IPS DF 6.9 (cell line): ENCODE results near the gene ISCU.

Experiments
- DNase-seq: peaks from one replicate; pipeline ENCODE4 v3.0.0-alpha.2; 2013; ENCODE audit warnings: low read depth, low spot score
- H3K27ac ChIP-seq: one replicate; pipeline ENCODE4 v1.5.1; 2013; ENCODE audit warnings: low read length, control low read depth
- H3K27me3 ChIP-seq: 2 replicates; pipeline ENCODE4 v1.6.1; 2013; ENCODE audit warnings: mild to moderate bottlenecking, low read length; ENCODE audit not compliant: control insufficient read depth, insufficient read depth
- H3K36me3 ChIP-seq: 2 replicates; pipeline ENCODE4 v1.6.1; 2013; ENCODE audit warnings: low read length; ENCODE audit not compliant: control insufficient read depth, insufficient read depth
- H3K4me1 ChIP-seq: 2 replicates; pipeline ENCODE4 v1.6.1; 2013; ENCODE audit warnings: low read length; ENCODE audit not compliant: control insufficient read depth, insufficient read depth
- H3K4me3 ChIP-seq: 2 replicates; pipeline ENCODE4 v1.5.1; 2013; ENCODE audit warnings: mild to moderate bottlenecking, low read length
- H3K9me3 ChIP-seq: 2 replicates; pipeline ENCODE4 v1.6.1; 2013; ENCODE audit warnings: low read length, inconsistent platforms; ENCODE audit not compliant: control insufficient read depth, insufficient read depth
- WGBS: extraction: QIAGEN DNeasy Blood & Tissue Kit; methylation state at CpG from one replicate; pipeline ENCODE4 v1.1.7; 2013; ENCODE audit warnings: mixed read lengths, missing lambda C conversion rate; ENCODE audit not compliant: insufficient read length, insufficient coverage; 5-methylcytosine and 5-hydroxymethylcytosine counted together

ISCU gene

DNA sequence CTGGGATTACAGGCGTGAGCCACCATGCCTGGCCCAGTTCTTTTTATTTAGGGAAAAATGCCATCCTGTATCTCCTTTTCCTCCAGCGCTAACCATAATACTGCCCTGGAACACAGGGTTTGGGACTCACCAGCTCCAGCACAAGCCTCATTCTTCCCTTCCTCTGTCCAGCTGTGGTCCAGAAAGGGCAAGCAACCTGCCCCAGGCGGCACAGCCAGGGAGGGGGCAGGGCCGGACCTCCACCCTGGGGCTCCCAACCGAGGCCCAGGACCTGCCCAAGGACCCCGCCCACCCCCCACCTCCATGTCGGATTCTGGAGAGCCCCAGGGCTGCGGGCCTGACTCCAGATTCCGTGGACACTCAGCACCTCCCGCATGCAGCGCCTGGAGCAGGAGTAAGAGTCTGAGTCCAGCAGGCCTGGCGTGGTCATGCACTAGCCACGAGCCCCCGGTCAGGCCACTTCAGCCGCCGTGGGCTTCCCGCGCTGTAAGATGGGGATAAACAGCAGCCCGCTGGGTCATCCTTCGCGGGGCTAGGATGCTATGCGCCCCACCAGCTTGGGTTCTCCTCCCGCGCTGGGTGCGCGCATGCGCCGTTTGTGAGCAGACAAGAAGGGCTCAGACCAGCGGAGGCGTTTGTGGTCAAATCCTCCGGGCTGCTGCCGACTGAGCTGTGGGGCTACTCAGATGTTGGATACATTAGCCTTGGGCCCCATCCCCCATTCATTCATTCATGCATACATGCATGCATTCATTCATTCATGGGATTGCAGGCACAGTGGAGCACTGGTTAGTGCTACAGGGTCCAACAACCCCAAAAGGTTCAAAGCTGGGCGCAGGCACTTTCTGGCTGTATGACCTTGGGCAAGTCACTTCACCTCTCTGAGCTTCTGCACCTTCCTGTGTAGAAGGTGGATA lies 19.2 kb downstream of the ISCU start:
- Histone ChIP-seq H3K27ac (no peak overlapping the region), H3K36me3 (no peaks in the 10 kb centered on the region), H3K9me3 (no peaks in the 10 kb centered on the region), H3K27me3 (no peaks in the 10 kb centered on the region), H3K4me1 (no peaks in the 10 kb centered on the region), H3K4me3 (no peak overlapping the region)
- WGBS, result no CpG with 5 or more reads among the region's 33 CpGs
- no peak for DNase-seq

DNA sequence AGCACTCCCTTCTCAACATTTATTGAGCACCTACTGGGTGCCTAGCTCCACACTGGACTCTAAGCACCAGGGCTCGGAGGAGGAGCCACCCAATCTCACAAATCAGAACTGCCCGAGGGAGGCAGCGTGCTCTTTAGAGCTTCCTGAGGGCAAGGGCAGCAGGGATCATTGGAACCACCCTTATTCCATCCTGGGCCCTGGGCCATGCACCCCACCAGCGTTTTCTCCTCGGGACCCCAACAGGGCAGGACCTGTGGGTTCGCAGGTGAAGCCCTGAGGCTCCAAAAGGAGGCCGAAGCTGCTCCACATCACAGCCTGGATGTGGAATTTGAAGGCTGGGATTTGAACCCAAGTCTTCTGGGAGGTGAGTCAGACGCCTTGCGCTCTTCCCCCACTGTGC lies 20.1 kb downstream of the ISCU start:
- no peak overlapping the region for H3K27ac ChIP-seq
- H3K27me3 ChIP-seq, result no peaks in the 10 kb centered on the region
- H3K9me3 ChIP-seq, result no peaks in the 10 kb centered on the region
- no peak overlapping the region for H3K4me3 ChIP-seq
- H3K4me1 ChIP-seq, result no peaks in the 10 kb centered on the region
- no peak for DNase-seq
- WGBS, result no CpG with 5 or more reads among the region's 9 CpGs
- no peaks in the 10 kb centered on the region for H3K36me3 ChIP-seq

DNA sequence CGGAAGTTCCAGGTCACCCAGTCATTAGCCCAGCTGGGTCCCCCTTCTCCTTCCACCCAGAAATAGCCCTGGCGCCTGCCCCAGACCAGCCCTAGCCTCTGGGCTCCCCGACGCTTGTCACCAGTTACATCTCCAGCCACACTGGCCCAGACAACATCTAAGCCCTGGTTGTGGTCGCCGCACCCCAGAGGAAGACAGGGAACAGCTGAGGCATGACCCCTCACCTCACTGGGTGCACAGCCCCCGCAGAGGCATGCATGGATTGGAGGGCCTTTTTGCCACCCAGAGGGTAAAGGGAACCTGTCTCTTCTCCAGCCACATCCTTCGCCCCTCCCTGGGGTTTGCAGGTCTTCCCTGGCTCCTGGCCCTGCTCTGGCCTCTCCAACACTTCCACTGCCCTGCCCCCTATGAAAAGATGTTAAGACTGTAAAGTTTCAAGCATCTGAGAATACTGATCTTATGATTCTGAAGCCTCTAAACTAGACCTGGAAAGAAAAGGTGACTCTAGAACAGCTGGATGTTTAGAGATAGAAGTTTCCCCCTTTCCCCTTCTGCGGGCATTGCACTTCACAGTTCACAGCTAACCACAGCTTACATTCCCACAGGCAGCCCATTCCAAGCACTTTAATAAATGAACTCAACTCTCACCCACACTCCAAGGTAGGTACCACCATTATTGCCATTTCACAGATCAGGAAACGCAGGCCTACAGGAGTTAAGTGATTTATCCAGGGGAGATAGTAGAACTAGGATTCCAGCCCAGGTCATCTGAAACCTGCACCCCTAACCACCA lies 20.8 kb downstream of the ISCU start:
- Histone ChIP-seq H3K36me3 (no peaks in the 10 kb centered on the region), H3K9me3 (no peaks in the 10 kb centered on the region), H3K27me3 (no peaks in the 10 kb centered on the region), H3K4me3 (no peak overlapping the region), H3K4me1 (no peaks in the 10 kb centered on the region), H3K27ac (no peak overlapping the region)
- DNase-seq, result no peak
- WGBS, result no CpG with 5 or more reads among the region's 10 CpGs

DNA sequence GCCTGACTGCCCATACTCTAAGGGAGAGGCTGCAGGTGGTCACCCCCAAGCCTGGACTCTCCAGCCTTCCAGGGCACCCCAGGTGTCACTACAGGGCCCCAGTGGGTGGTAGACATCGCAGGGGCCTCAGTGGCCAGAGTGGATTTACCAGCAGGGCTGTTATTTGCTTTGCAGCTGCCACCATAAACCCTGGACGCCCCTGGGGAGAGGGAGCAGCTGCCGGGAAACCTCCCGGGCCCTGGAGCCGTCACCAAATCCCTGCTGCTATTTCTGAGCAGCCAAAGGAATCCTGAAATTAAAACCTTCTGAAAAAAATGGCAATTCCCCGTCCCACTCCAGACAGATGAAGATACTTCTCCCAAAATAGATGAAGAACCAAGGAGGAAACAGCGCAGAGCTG lies 21.6 kb downstream of the ISCU start:
- H3K9me3 ChIP-seq, result no peaks in the 10 kb centered on the region
- DNase-seq, result no peak
- no peaks in the 10 kb centered on the region for H3K36me3 ChIP-seq
- no peaks in the 10 kb centered on the region for H3K4me1 ChIP-seq
- no peak overlapping the region for H3K27ac ChIP-seq
- no CpG with 5 or more reads among the region's 7 CpGs for WGBS
- H3K27me3 ChIP-seq, result no peaks in the 10 kb centered on the region
- H3K4me3 ChIP-seq, result no peak overlapping the region

DNA sequence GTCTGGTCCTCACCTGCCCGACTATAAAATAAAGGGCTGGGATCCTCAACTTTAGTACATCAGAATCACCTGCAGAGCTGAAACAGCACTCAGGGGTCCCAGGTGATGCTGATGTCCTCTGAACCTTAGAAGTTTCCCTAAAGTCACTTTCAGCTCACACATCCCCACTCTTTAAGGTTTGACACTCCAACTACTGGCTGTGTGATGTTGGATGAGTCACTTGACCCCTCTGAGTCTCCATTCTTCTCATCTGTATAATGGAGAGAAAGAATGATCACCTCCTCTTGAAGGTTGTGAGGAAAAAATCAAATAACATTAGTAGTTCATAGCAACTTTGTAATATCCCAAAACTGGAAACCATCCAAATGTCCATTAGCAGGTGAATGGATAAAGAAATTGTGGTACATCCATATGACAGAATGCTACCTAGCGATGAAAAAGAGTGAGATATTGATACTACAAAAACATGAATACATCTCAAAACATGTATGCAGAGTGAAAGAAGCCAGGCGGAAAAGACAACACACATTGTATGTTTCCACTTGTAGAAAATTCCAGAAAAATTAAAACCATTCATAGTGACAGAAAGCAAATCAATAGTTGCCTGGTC lies 22.2 kb downstream of the ISCU start:
- Histone ChIP-seq H3K9me3 (no peaks in the 10 kb centered on the region), H3K4me3 (no peak overlapping the region), H3K4me1 (peaks cover 3% of the 10 kb centered on the region; the same call in 1 of the 2 replicates), H3K36me3 (no peaks in the 10 kb centered on the region), H3K27me3 (no peaks in the 10 kb centered on the region), H3K27ac (no peak overlapping the region)
- DNase-seq, result no peak
- WGBS, result no CpG with 5 or more reads among the region's 3 CpGs

DNA sequence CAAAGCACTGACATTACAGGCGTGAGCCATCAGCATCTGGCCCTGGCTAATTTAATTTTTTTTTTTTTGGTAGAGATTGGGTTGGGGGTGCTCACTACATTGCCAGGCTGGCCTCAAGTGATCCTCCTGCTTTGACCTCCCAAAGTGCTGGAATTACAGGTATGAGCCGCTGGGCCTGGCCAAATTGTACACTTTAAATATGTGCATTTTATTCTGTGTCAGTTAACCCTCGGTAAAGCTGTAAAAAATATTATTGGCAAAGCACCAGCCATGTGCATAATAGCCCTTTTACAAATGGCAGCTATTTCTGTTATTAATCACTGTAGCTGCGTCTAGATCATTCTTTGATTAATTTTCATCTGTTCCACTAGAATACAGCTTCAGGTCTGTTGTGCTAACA lies 23.5 kb downstream of the ISCU start:
- no peaks in the 10 kb centered on the region for H3K27me3 ChIP-seq
- H3K9me3 ChIP-seq, result no peaks in the 10 kb centered on the region
- peaks cover 3% of the 10 kb centered on the region; the same call in 1 of the 2 replicates for H3K4me1 ChIP-seq
- no peak overlapping the region for H3K4me3 ChIP-seq
- H3K27ac ChIP-seq, result no peak overlapping the region
- WGBS, result no CpG with 5 or more reads among the region's 4 CpGs
- no peak for DNase-seq
- no peaks in the 10 kb centered on the region for H3K36me3 ChIP-seq

DNA sequence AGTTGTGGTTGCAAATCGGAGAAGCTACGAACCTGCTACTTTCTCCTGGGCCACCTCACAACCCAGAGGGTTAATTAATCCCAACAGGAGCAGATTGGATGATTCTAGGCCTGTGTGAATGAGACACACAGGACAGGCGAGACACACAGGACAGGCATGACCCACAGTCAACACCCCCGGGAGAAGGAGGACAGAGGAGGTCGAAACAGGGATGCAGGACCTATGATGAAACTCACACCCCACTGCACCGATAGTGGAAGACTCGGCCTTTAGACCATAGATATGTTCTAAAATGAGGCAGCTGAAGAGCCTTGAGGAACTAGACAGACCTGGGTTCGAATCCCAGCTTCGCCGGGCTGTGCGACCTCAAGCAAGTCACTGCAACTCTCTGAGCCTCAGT lies 23.9 kb downstream of the ISCU start:
- no peak for DNase-seq
- Histone ChIP-seq H3K9me3 (no peaks in the 10 kb centered on the region), H3K27me3 (no peaks in the 10 kb centered on the region), H3K4me3 (no peak overlapping the region), H3K27ac (no peak overlapping the region), H3K36me3 (no peaks in the 10 kb centered on the region), H3K4me1 (peaks cover 3% of the 10 kb centered on the region; the same call in 1 of the 2 replicates)
- WGBS, result no CpG with 5 or more reads among the region's 11 CpGs

DNA sequence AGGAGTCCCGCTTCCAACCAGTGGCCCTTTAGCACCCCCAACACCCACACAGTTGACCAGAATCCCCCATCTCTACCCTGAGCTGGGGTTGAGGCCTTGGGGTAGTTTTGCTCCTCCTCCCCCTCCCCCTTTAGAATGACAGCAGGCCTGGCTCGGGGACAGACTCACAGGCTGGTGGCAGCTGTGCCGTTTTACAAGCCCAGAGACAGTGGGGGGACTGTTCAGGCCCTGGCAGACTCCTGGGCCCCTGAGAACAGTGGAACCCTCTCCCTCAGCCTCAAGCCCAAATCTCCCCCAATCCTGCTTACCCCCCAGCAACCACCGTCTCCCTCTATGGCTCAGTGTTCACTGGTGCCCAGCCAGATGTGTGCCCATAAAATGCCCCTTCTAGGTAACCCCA lies 25.4 kb downstream of the ISCU start:
- no CpG with 5 or more reads among the region's 4 CpGs for WGBS
- H3K27ac ChIP-seq, result no peak overlapping the region
- no peaks in the 10 kb centered on the region for H3K36me3 ChIP-seq
- no peak for DNase-seq
- H3K4me3 ChIP-seq, result no peak overlapping the region
- H3K27me3 ChIP-seq, result no peaks in the 10 kb centered on the region
- H3K9me3 ChIP-seq, result no peaks in the 10 kb centered on the region
- peaks cover 3% of the 10 kb centered on the region; the same call in 1 of the 2 replicates for H3K4me1 ChIP-seq

DNA sequence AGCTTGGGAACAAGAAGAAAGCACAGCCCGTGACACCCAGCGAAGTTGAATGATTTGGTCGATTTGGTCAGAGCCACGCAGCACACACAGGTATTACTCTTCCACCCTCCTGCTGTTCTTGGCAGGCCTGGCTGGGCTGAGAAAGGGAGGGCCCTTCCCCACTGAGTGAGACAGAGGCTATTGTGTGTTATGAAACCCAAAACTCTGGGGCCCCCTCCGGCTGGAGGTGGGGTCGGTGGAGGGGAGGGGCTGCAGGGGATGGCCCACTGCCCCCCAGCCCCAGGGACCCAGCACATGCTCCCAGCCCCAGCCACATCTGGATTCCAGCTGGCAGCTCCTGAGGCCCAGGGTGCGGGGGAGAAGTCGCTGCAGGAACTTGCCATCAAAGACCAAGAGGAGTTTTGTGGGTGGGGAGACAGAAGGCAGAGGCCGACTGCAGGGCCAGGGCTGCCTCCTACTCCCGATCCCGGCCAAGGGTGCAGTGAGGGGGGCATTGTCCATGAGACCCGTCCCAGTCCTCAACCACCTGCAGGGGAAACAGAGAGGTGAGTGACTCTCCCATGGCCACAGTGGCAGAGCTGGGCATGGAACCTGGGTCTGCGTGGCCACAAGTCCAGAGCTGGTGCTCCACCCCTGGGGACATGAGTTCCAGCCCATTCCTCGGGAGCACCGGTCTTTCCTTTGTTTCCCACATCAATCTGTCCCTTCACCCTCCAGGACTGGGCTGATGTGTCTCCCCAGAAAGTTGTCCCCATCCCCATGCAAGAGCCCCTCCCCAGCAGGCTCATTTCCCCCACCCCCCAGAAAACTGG lies 26.8 kb downstream of the ISCU start:
- Histone ChIP-seq H3K27ac (no peak overlapping the region), H3K9me3 (no peaks in the 10 kb centered on the region), H3K36me3 (no peaks in the 10 kb centered on the region), H3K4me3 (no peak overlapping the region), H3K4me1 (peaks cover 3% of the 10 kb centered on the region), H3K27me3 (no peaks in the 10 kb centered on the region)
- WGBS, result no CpG with 5 or more reads among the region's 15 CpGs
- no peak for DNase-seq

DNA sequence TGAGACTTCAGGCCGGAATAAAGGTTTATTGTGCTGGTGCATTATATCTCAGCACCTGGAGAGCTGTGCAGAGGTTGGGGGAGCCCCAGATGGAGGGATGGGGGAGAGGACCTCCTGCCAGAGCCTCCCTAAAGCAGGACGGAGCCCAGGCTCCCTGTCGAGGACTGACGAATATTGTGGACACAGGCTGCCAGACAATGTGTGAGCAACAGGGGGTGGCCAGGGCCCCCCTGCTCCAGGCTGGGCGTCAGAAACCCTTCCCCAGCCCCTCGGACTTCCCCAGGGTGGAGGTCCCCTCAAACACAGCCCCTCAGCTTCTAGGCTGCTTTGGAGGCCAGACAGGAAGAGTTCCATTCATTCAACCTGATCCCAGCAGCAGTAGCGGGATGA lies 27.4 kb downstream of the ISCU start:
- no peak overlapping the region for H3K4me3 ChIP-seq
- WGBS, result no CpG with 5 or more reads among the region's 7 CpGs
- H3K9me3 ChIP-seq, result no peaks in the 10 kb centered on the region
- peaks cover 3% of the 10 kb centered on the region for H3K4me1 ChIP-seq
- DNase-seq, result no peak
- no peaks in the 10 kb centered on the region for H3K36me3 ChIP-seq
- no peak overlapping the region for H3K27ac ChIP-seq
- H3K27me3 ChIP-seq, result no peaks in the 10 kb centered on the region
